Caki2 (cell line): ENCODE measurements around the gene MAF. TPM values are rescaled to one million over a fixed set of nuclear protein-coding genes. Genes with fewer than 3 reads are reported as not detected.

Experiments used
- DNase-seq: peaks from one replicate; pipeline ENCODE4 v3.0.0-alpha.2; 2015; ENCODE audit warnings: low read depth
- in situ Hi-C: cut with HindIII; loops from 2 replicates; pipeline ENCODE4 v1.10.0; 2016; ENCODE audit warnings: low sequenced_read_pairs, low pct_unique_long_range_greater_than_20kb, mixed read lengths
- total RNA-seq: library from RNA; depleted of rRNA; stranded (reverse); fragments of >200 nt; shearing (Covaris generic); gene quantifications from 2 replicates; pipeline ENCODE4 v1.2.3, GENCODE V29; 2014; ENCODE audit warnings: low replicate concordance

MAF gene
- total RNA-seq, 1 experiment from 2014 or later, result 4.1 TPM

GRCh38 chr16:79618692-79619050, 18.1 kb upstream of the MAF start:
- in situ Hi-C loops, result no loop called here
- DNase-seq, result no peak

GRCh38 chr16:79618041-79618691, 17.6 kb upstream of the MAF start:
- in situ Hi-C loops, result no loop called here
- DNase-seq, result no peak

- peak; percentile 56 for DNase-seq
- in situ Hi-C loops, result no loop called here
Measured at GRCh38 chr16:79613009-79613408, 12.5 kb upstream of the MAF start.

- in situ Hi-C loops, result no loop called here
- DNase-seq, result peak; percentile 75
Measured at GRCh38 chr16:79612207-79612606, 11.7 kb upstream of the MAF start.

- DNase-seq, result no peak
Measured at GRCh38 chr16:79610771-79611170, 10.2 kb upstream of the MAF start.

GRCh38 chr16:79609861-79610260, 9.3 kb upstream of the MAF start:
- in situ Hi-C loops, result no loop called here
- no peak for DNase-seq

More at GRCh38 chr16:79610771-79611170, 10.2 kb upstream of the MAF start:
- in situ Hi-C loops, result no loop called here

- no peak for DNase-seq
- in situ Hi-C loops, result no loop called here
Measured at GRCh38 chr16:79608976-79609375, 8.4 kb upstream of the MAF start.

GRCh38 chr16:79607587-79607986, 7.0 kb upstream of the MAF start:
- in situ Hi-C loops, result no loop called here
- DNase-seq, result peak; percentile 33

GRCh38 chr16:79605999-79606398, 5.5 kb upstream of the MAF start:
- in situ Hi-C loops, result no loop called here
- no peak for DNase-seq

- in situ Hi-C loops, result no loop called here
Measured at GRCh38 chr16:79603055-79603454, 2.5 kb upstream of the MAF start.

GRCh38 chr16:79602628-79603014, 2.1 kb upstream of the MAF start:
- no peak for DNase-seq
- in situ Hi-C loops, result no loop called here

More at GRCh38 chr16:79603055-79603454, 2.5 kb upstream of the MAF start:
- DNase-seq, result no peak

GRCh38 chr16:79601931-79602627, 1.5 kb upstream of the MAF start:
- DNase-seq, result peak; percentile 70
- in situ Hi-C loops, result no loop called here

- DNase-seq, result peak; percentile 43
- in situ Hi-C loops, result no loop called here
Measured at GRCh38 chr16:79601092-79601930, 774 bp upstream of the MAF start.

- DNase-seq, result peak; percentile 59
- in situ Hi-C loops, result no loop called here
Measured at GRCh38 chr16:79599837-79600637, 500 bp downstream of the MAF start.

- in situ Hi-C loops, result no loop called here
- no peak for DNase-seq
Measured at GRCh38 chr16:79599256-79599836, 1.2 kb downstream of the MAF start.

- in situ Hi-C loops, result no loop called here
- peak; percentile 61 for DNase-seq
Measured at GRCh38 chr16:79598348-79599181, 2.0 kb downstream of the MAF start.

GRCh38 chr16:79598063-79598347, 2.5 kb downstream of the MAF start:
- in situ Hi-C loops, result no loop called here
- DNase-seq, result no peak
